Testis (tissue), 2 donors: ENCODE results near the gene GALNT18.

Source experiments
- POLR2A ChIP-seq: fragments of 450-650 bp; IDR thresholded peaks from one replicate; pipeline ENCODE4 v1.6.1; 2017; ENCODE audit warnings: antibody characterized with exemption, mild to moderate bottlenecking, moderate library complexity
- TF ChIP-seq, protein P1 (sequence below), 3 experiments: fragments of 450-650 bp in 2 of 3; fragments of 200-600 bp in 1 of 3; sonication (generic) in 1 of 3; IDR thresholded peaks; one replicate each; pipeline ENCODE4 v1.5.1; 2016 to 2019; ENCODE audit warnings: antibody characterized with exemption in 3 of 3, mild to moderate bottlenecking in 2 of 3, moderate library complexity in 1 of 3

DNA sequence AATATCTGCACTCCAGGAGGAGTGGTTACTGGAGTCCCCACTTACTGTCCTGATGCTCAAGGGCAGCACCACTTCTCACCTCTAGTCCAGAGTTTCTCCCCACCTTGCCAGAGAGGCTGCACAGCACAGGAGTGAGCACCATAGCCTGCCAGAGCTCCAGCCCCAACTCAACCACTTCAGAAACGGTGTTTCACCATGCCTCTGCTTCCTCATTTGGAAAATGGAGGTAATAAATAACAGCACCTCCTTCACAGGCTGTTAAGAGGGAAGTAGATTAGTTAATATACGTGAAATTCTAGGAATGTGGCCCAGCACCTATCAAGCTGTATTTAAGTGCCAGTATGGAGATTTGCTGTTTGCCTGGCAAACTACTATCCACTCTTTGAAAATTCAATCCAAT, 63.0 kb downstream of the GALNT18 start:
- TF ChIP-seq, protein P1, sequence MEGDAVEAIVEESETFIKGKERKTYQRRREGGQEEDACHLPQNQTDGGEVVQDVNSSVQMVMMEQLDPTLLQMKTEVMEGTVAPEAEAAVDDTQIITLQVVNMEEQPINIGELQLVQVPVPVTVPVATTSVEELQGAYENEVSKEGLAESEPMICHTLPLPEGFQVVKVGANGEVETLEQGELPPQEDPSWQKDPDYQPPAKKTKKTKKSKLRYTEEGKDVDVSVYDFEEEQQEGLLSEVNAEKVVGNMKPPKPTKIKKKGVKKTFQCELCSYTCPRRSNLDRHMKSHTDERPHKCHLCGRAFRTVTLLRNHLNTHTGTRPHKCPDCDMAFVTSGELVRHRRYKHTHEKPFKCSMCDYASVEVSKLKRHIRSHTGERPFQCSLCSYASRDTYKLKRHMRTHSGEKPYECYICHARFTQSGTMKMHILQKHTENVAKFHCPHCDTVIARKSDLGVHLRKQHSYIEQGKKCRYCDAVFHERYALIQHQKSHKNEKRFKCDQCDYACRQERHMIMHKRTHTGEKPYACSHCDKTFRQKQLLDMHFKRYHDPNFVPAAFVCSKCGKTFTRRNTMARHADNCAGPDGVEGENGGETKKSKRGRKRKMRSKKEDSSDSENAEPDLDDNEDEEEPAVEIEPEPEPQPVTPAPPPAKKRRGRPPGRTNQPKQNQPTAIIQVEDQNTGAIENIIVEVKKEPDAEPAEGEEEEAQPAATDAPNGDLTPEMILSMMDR (IDR thresholded peaks at IDR 0.05): no peak
- no peak for TF ChIP-seq POLR2A
